Hepatocyte (in vitro differentiated cells): ENCODE measurements around the gene RALGPS2. TPM values are rescaled to one million over a fixed set of nuclear protein-coding genes. Genes with fewer than 3 reads are reported as not detected.

Experiments used
- DNase-seq: peaks from one replicate; pipeline ENCODE4 v3.0.0-alpha.2; 2016; ENCODE audit warnings: low spot score
- H2AFZ ChIP-seq: fragments of 200-600 bp; sonication (generic); 2 replicates; pipeline ENCODE4 v1.6.0; 2016; ENCODE audit warnings: antibody characterized with exemption, mild to moderate bottlenecking
- H3K27ac ChIP-seq: fragments of 200-600 bp; sonication (generic); 2 replicates; pipeline ENCODE4 v1.5.1; 2016; ENCODE audit warnings: mild to moderate bottlenecking
- H3K27me3 ChIP-seq: fragments of 200-600 bp; sonication (generic); 2 replicates; pipeline ENCODE4 v1.6.1; 2016
- H3K36me3 ChIP-seq: fragments of 200-600 bp; sonication (generic); replicated peaks from 2 replicates; pipeline ENCODE4 v1.5.1; 2016; ENCODE audit warnings: low read depth; ENCODE audit not compliant: insufficient read depth
- H3K4me1 ChIP-seq: fragments of 200-600 bp; sonication (generic); 2 replicates; pipeline ENCODE4 v1.5.1; 2016; ENCODE audit warnings: mild to moderate bottlenecking, moderate library complexity; ENCODE audit not compliant: insufficient read depth
- H3K4me2 ChIP-seq: fragments of 200-600 bp; sonication (generic); 2 replicates; pipeline ENCODE4 v1.6.0; 2016
- H3K4me3 ChIP-seq: fragments of 200-600 bp; sonication (generic); 2 replicates; pipeline ENCODE4 v1.5.1; 2016; ENCODE audit warnings: mild to moderate bottlenecking
- H3K79me2 ChIP-seq: fragments of 200-600 bp; sonication (generic); 2 replicates; pipeline ENCODE4 v1.6.0; 2017; ENCODE audit warnings: mild to moderate bottlenecking
- H3K9me2 ChIP-seq: fragments of 200-600 bp; sonication (generic); replicated peaks from 2 replicates; pipeline ENCODE4 v1.6.0; 2017; ENCODE audit warnings: mild to moderate bottlenecking; ENCODE audit not compliant: insufficient read depth
- H3K9me3 ChIP-seq: fragments of 200-600 bp; sonication (generic); 2 replicates; pipeline ENCODE4 v1.5.1; 2016; ENCODE audit warnings: low read depth, mild to moderate bottlenecking
- H4K20me1 ChIP-seq: fragments of 200-600 bp; sonication (generic); 2 replicates; pipeline ENCODE4 v1.6.0; 2016; ENCODE audit warnings: mild to moderate bottlenecking; ENCODE audit not compliant: insufficient read depth, poor library complexity, severe bottlenecking
- CTCF ChIP-seq: fragments of 200-600 bp; sonication (generic); IDR thresholded peaks from 2 replicates; pipeline ENCODE4 v1.5.1; 2016; ENCODE audit warnings: antibody characterized with exemption, mild to moderate bottlenecking; ENCODE audit not compliant: poor library complexity
- EZH2 ChIP-seq: fragments of 200-600 bp; sonication (generic); IDR thresholded peaks from 2 replicates; pipeline ENCODE4 v1.6.1; 2016; ENCODE audit warnings: antibody characterized with exemption, mild to moderate bottlenecking, borderline replicate concordance
- EZH2phosphoT487 ChIP-seq: fragments of 200-600 bp; sonication (generic); IDR thresholded peaks from one replicate; pipeline ENCODE4 v1.6.1; 2018; ENCODE audit warnings: antibody characterized with exemption, mild to moderate bottlenecking, low read depth, moderate library complexity; ENCODE audit not compliant: unreplicated experiment, severe bottlenecking
- WGBS: methylation state at CpG from one replicate; pipeline ENCODE4 v1.1.6; 2016; ENCODE audit warnings: low lambda C conversion rate; ENCODE audit errors: missing lambda C conversion rate; 5-methylcytosine and 5-hydroxymethylcytosine counted together
- polyA plus RNA-seq: library from polyadenylated mRNA; unstranded; fragments of >200 nt; fragmentation: Nextera tagmentation; extraction: Ambion mirVana; gene quantifications from 2 replicates; pipeline ENCODE4 v1.2.1, GENCODE V29; 2016
- total RNA-seq: library from RNA; depleted of rRNA; stranded (reverse); fragments of >200 nt; gene quantifications from 2 replicates; pipeline ENCODE4 v1.2.3, GENCODE V29; 2014

The RALGPS2 gene
- total and polyA plus RNA-seq, 2 experiments from 2014 or later: 9.3 to 35.4 TPM

- no peaks in the 10 kb centered on the region for H4K20me1 ChIP-seq
- no peak overlapping the region for H3K4me2 ChIP-seq
- no peaks in the 10 kb centered on the region for H3K4me1 ChIP-seq
- TF ChIP-seq CTCF (no peak), EZH2phosphoT487 (no peak), EZH2 (no peak)
- H2AFZ ChIP-seq: no peak overlapping the region
- no peak for DNase-seq
- no peak overlapping the region for H3K27ac ChIP-seq
- H3K4me3 ChIP-seq: no peak overlapping the region
- H3K9me3 ChIP-seq: no peaks in the 10 kb centered on the region
- H3K9me2 ChIP-seq: no peaks in the 10 kb centered on the region
- no peaks in the 10 kb centered on the region for H3K27me3 ChIP-seq
- H3K79me2 ChIP-seq: peaks cover 58% of the 10 kb centered on the region
- no peaks in the 10 kb centered on the region for H3K36me3 ChIP-seq
- WGBS: 82% methylated on average over 4 of the region's 4 CpGs
Measured at GRCh38 chr1:178739285-178740045, 14.4 kb downstream of the RALGPS2 start.

GRCh38 chr1:178740491-178740890 lies 15.4 kb downstream of the RALGPS2 start:
- TF ChIP-seq EZH2phosphoT487: no peak
- TF ChIP-seq CTCF: no peak
- TF ChIP-seq EZH2: no peak
- WGBS: 100% methylated on average over 1 of the region's 1 CpG
- H3K4me2 ChIP-seq: no peak overlapping the region
- no peak overlapping the region for H2AFZ ChIP-seq
- no peaks in the 10 kb centered on the region for H3K27me3 ChIP-seq
- H3K9me3 ChIP-seq: no peaks in the 10 kb centered on the region
- H3K27ac ChIP-seq: no peak overlapping the region
- H4K20me1 ChIP-seq: no peaks in the 10 kb centered on the region
- H3K9me2 ChIP-seq: no peaks in the 10 kb centered on the region
- no peak for DNase-seq
- H3K4me1 ChIP-seq: no peaks in the 10 kb centered on the region
- H3K4me3 ChIP-seq: no peak overlapping the region
- H3K36me3 ChIP-seq: no peaks in the 10 kb centered on the region
- H3K79me2 ChIP-seq: peaks cover 49% of the 10 kb centered on the region

- WGBS: 93% methylated on average over 1 of the region's 1 CpG
- H3K27me3 ChIP-seq: no peaks in the 10 kb centered on the region
- no peak overlapping the region for H3K4me3 ChIP-seq
- TF ChIP-seq CTCF (no peak), EZH2 (no peak), EZH2phosphoT487 (no peak)
- no peak overlapping the region for H3K4me2 ChIP-seq
- peaks cover 45% of the 10 kb centered on the region for H3K79me2 ChIP-seq
- H4K20me1 ChIP-seq: no peaks in the 10 kb centered on the region
- no peaks in the 10 kb centered on the region for H3K4me1 ChIP-seq
- DNase-seq: no peak
- H2AFZ ChIP-seq: no peak overlapping the region
- H3K9me2 ChIP-seq: no peaks in the 10 kb centered on the region
- no peak overlapping the region for H3K27ac ChIP-seq
- H3K36me3 ChIP-seq: no peaks in the 10 kb centered on the region
- no peaks in the 10 kb centered on the region for H3K9me3 ChIP-seq
Measured at GRCh38 chr1:178740924-178741323, 15.9 kb downstream of the RALGPS2 start.

- no peak overlapping the region for H3K4me2 ChIP-seq
- TF ChIP-seq EZH2phosphoT487 (no peak), EZH2 (no peak), CTCF (no peak)
Measured at GRCh38 chr1:178743801-178744200, 18.8 kb downstream of the RALGPS2 start.

More at GRCh38 chr1:178743801-178744200, 18.8 kb downstream of the RALGPS2 start:
- H3K4me1 ChIP-seq: no peaks in the 10 kb centered on the region
- H3K9me3 ChIP-seq: no peaks in the 10 kb centered on the region
- no peak overlapping the region for H3K27ac ChIP-seq
- peaks cover 36% of the 10 kb centered on the region for H3K79me2 ChIP-seq
- WGBS: 88% methylated on average over 2 of the region's 2 CpGs
- H4K20me1 ChIP-seq: no peaks in the 10 kb centered on the region
- no peaks in the 10 kb centered on the region for H3K27me3 ChIP-seq
- H2AFZ ChIP-seq: no peak overlapping the region
- H3K4me3 ChIP-seq: no peak overlapping the region
- H3K9me2 ChIP-seq: no peaks in the 10 kb centered on the region
- no peak for DNase-seq
- no peaks in the 10 kb centered on the region for H3K36me3 ChIP-seq
